ENCODE measurements around the gene CAMTA1. TPM values are rescaled to one million over a fixed set of nuclear protein-coding genes. Genes with fewer than 3 reads are reported as not detected.

CAMTA1 gene
- total RNA-seq, 1 experiment from 2014 or later = 85.2 TPM

DNA sequence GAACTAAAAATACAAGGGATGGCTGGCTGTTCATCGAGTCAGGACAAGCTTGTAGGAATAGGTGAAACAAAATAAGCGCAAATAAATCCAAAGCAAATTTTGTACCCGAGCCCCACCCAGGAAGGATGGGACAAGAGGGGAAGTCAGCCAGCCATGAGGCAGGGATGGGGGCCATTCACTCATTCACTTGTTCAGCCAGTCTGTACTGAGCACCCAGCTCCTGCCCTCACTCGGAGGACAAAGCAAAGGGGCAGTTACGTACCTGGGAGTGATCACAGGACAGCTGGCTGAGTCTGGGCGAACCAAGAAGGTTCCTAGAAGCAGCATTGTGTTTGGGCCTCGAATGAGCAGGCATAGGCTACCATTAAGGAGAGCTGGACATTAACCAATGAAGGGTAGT lies 891.9 kb downstream of the CAMTA1 start:
- ChIA-PET POLR2A (ENCODE audit: low non-redundant PET) (no interaction called here), CTCF (interaction anchor here (1.6 kb wide), 1 partner anchor 9 kb away, joined by 10 read pairs; no protein-coding TSS in a partner anchor)
- H3K4me1 ChIP-seq (ENCODE audit: insufficient read depth, low read length, poor library complexity, severe bottlenecking) = peaks cover 11% of the 10 kb centered on the region
- no peak overlapping the region for H3K27ac ChIP-seq (ENCODE audit: low read depth, low read length, poor library complexity, severe bottlenecking)
- no peaks in the 10 kb centered on the region for H3K36me3 ChIP-seq (ENCODE audit: insufficient read depth, low read length, poor library complexity, severe bottlenecking)
- DNase-seq (ENCODE audit: low spot score) = no peak
- H3K9me3 ChIP-seq (ENCODE audit: low read depth, low read length, poor library complexity, severe bottlenecking) = no peaks in the 10 kb centered on the region
- TF ChIP-seq, protein P1, sequence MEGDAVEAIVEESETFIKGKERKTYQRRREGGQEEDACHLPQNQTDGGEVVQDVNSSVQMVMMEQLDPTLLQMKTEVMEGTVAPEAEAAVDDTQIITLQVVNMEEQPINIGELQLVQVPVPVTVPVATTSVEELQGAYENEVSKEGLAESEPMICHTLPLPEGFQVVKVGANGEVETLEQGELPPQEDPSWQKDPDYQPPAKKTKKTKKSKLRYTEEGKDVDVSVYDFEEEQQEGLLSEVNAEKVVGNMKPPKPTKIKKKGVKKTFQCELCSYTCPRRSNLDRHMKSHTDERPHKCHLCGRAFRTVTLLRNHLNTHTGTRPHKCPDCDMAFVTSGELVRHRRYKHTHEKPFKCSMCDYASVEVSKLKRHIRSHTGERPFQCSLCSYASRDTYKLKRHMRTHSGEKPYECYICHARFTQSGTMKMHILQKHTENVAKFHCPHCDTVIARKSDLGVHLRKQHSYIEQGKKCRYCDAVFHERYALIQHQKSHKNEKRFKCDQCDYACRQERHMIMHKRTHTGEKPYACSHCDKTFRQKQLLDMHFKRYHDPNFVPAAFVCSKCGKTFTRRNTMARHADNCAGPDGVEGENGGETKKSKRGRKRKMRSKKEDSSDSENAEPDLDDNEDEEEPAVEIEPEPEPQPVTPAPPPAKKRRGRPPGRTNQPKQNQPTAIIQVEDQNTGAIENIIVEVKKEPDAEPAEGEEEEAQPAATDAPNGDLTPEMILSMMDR (conservative IDR thresholded peaks at IDR 0.05; ENCODE audit: low read depth, low read length) = no peak
- TF ChIP-seq EZH2 (IDR thresholded peaks at IDR 0.05; ENCODE audit: borderline replicate concordance, low read depth, low read length, poor library complexity, severe bottlenecking) = no peak
- intact Hi-C loops (cut with micrococcal nuclease; ENCODE audit: unreplicated experiment) = no loop called here
- no TSS peak for BruUV-seq (replicated peaks)
- H3K4me3 ChIP-seq (ENCODE audit: low read depth, low read length, poor library complexity, severe bottlenecking) = no peak overlapping the region
- H3K27me3 ChIP-seq (replicated peaks; ENCODE audit: insufficient read depth, low read depth, low read length, poor library complexity) = no peaks in the 10 kb centered on the region

DNA sequence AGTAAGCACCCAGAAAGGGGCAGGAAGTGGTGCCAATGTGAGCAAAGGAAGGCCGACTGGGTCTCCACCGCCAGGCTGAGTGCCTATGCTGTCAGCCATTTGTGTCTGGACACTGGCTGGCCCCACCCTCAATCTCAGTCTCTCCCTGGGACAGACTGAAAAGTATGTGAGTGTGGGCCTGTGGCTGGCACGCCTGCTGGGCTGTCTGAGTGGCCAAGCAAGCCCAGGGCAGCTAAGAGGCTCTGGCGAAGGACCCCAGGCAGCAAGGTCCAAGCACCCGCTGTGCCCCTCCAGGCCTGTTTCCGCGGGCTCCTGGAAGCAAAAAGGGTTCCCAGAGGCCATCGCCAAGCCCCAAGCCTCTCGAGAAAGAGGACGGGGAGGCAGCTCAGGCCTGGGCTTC lies 892.6 kb downstream of the CAMTA1 start:
- Histone ChIP-seq H3K4me3 (ENCODE audit: low read depth, low read length, poor library complexity, severe bottlenecking) (no peak overlapping the region), H3K4me1 (ENCODE audit: insufficient read depth, low read length, poor library complexity, severe bottlenecking) (peaks cover 11% of the 10 kb centered on the region), H3K9me3 (ENCODE audit: low read depth, low read length, poor library complexity, severe bottlenecking) (no peaks in the 10 kb centered on the region), H3K27me3 (replicated peaks; ENCODE audit: insufficient read depth, low read depth, low read length, poor library complexity) (no peaks in the 10 kb centered on the region), H3K27ac (ENCODE audit: low read depth, low read length, poor library complexity, severe bottlenecking) (no peak overlapping the region), H3K36me3 (ENCODE audit: insufficient read depth, low read length, poor library complexity, severe bottlenecking) (no peaks in the 10 kb centered on the region)
- ChIA-PET POLR2A (ENCODE audit: low non-redundant PET) (no interaction called here), CTCF (interaction anchor here (1.1 kb wide), 1 partner anchor 9 kb away, joined by 3 read pairs; no protein-coding TSS in a partner anchor)
- TF ChIP-seq, protein P1 (conservative IDR thresholded peaks at IDR 0.05; ENCODE audit: low read depth, low read length) = no peak
- no peak for TF ChIP-seq EZH2 (IDR thresholded peaks at IDR 0.05; ENCODE audit: borderline replicate concordance, low read depth, low read length, poor library complexity, severe bottlenecking)
- DNase-seq (ENCODE audit: low spot score) = no peak
- intact Hi-C loops (cut with micrococcal nuclease; ENCODE audit: unreplicated experiment) = no loop called here
- no TSS peak for BruUV-seq (replicated peaks)

- POLR2A ChIA-PET (ENCODE audit: low non-redundant PET) = no interaction called here
- peaks cover 11% of the 10 kb centered on the region for H3K4me1 ChIP-seq (ENCODE audit: insufficient read depth, low read length, poor library complexity, severe bottlenecking)
- intact Hi-C loops (cut with micrococcal nuclease; ENCODE audit: unreplicated experiment) = no loop called here
- no peak for DNase-seq (ENCODE audit: low spot score)
- H3K4me3 ChIP-seq (ENCODE audit: low read depth, low read length, poor library complexity, severe bottlenecking) = no peak overlapping the region
- H3K27ac ChIP-seq (ENCODE audit: low read depth, low read length, poor library complexity, severe bottlenecking) = no peak overlapping the region
- CTCF ChIA-PET = interaction anchor here (1.1 kb wide), 1 partner anchor 10 kb away, joined by 3 read pairs; no protein-coding TSS in a partner anchor
- no peaks in the 10 kb centered on the region for H3K27me3 ChIP-seq (replicated peaks; ENCODE audit: insufficient read depth, low read depth, low read length, poor library complexity)
- TF ChIP-seq EZH2 (IDR thresholded peaks at IDR 0.05; ENCODE audit: borderline replicate concordance, low read depth, low read length, poor library complexity, severe bottlenecking) = no peak
- no TSS peak for BruUV-seq (replicated peaks)
- H3K36me3 ChIP-seq (ENCODE audit: insufficient read depth, low read length, poor library complexity, severe bottlenecking) = no peaks in the 10 kb centered on the region
- H3K9me3 ChIP-seq (ENCODE audit: low read depth, low read length, poor library complexity, severe bottlenecking) = no peaks in the 10 kb centered on the region
Measured at GRCh38 chr1:7678491-7679158, 893.4 kb downstream of the CAMTA1 start.

Data from A673 (cell line).